ENCODE data around the gene PARS2.

- TF ChIP-seq CTCF (IDR thresholded peaks at IDR 0.05; ENCODE audit: low read depth, low read length) = no peak
- TF ChIP-seq, protein P1, sequence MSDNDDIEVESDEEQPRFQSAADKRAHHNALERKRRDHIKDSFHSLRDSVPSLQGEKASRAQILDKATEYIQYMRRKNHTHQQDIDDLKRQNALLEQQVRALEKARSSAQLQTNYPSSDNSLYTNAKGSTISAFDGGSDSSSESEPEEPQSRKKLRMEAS (IDR thresholded peaks at IDR 0.05; ENCODE audit: low read depth, low read length) = no peak
- no peak for TF ChIP-seq POLR2A (IDR thresholded peaks at IDR 0.05; ENCODE audit: extremely low read depth, insufficient read length)
- TF ChIP-seq MYC (IDR thresholded peaks at IDR 0.05; ENCODE audit: low read depth, low read length) = no peak
Observed at GRCh38 chr1:54738244-54738643, 26.1 kb downstream of the PARS2 start.
